Measurements from ENCODE around the gene PCDHGC5.

DNA sequence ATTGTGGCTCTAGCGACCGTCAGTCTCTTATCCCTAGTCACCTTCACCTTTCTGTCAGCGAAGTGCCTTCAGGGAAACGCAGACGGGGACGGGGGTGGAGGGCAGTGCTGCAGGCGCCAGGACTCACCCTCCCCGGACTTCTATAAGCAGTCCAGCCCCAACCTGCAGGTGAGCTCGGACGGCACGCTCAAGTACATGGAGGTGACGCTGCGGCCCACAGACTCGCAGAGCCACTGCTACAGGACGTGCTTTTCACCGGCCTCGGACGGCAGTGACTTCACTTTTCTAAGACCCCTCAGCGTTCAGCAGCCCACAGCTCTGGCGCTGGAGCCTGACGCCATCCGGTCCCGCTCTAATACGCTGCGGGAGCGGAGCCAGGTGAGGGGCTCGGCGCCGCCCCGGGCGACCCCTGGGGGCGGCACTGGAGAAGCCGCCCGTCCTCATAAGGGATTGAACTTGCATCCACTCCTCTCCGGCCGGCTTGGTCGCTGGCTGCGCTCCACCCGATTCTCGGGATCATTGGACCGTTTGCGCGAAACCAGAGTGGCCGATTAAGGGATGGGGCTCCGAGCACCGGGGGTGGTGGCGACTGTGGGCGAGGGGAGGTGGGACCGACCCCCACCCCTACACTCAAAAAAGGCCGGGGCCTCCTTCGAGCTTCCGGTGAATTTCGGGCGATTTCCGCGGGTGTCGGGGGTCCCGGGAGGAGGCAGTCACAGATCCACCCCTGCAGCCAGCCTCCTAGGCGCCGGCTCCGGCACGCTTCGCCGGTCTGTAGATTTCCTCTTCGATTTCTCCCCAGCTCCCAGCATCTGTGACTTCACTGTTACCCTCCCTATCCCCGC, 2.7 kb downstream of the PCDHGC5 start:
- TF ChIP-seq POLR2AphosphoS5 (IDR thresholded peaks at IDR 0.05; ENCODE audit: insufficient read depth, low read depth, low read length) (no peak), GATA2 (IDR thresholded peaks at IDR 0.05; ENCODE audit: insufficient read depth, insufficient read length, low read depth, low read length) (no peak), POLR2A (IDR thresholded peaks at IDR 0.05; ENCODE audit: low read depth, low read length) (no peak)
- TF ChIP-seq, protein P1, sequence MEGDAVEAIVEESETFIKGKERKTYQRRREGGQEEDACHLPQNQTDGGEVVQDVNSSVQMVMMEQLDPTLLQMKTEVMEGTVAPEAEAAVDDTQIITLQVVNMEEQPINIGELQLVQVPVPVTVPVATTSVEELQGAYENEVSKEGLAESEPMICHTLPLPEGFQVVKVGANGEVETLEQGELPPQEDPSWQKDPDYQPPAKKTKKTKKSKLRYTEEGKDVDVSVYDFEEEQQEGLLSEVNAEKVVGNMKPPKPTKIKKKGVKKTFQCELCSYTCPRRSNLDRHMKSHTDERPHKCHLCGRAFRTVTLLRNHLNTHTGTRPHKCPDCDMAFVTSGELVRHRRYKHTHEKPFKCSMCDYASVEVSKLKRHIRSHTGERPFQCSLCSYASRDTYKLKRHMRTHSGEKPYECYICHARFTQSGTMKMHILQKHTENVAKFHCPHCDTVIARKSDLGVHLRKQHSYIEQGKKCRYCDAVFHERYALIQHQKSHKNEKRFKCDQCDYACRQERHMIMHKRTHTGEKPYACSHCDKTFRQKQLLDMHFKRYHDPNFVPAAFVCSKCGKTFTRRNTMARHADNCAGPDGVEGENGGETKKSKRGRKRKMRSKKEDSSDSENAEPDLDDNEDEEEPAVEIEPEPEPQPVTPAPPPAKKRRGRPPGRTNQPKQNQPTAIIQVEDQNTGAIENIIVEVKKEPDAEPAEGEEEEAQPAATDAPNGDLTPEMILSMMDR (IDR thresholded peaks at IDR 0.05; ENCODE audit: extremely low read depth in 1 of 2, insufficient read depth in 1 of 2, low read depth in 1 of 2, low read length in 2 of 2), result no peak
- TF ChIP-seq, protein P2, sequence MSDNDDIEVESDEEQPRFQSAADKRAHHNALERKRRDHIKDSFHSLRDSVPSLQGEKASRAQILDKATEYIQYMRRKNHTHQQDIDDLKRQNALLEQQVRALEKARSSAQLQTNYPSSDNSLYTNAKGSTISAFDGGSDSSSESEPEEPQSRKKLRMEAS (IDR thresholded peaks at IDR 0.05; ENCODE audit: insufficient read depth, insufficient read length), result no peak
